Measurements from ENCODE around the gene ADGRV1.

ADGRV1 gene

GRCh38 chr5:90558344-90559192 is at the start of gene ADGRV1:
ADGRV1 (plus strand) TSS chr5:90558797; CDS start chr5:90558896, 99 bp downstream.
- no peak for DNase-seq (ENCODE audit: low read depth in 4 of 4, low spot score in 1 of 4)

- DNase-seq (ENCODE audit: low read depth in 4 of 4, low spot score in 1 of 4) = no peak
Observed at GRCh38 chr5:90510438-90510837, 48.2 kb upstream of the ADGRV1 start.

GRCh38 chr5:90514520-90514919 is 44.1 kb upstream of the ADGRV1 start:
- DNase-seq (ENCODE audit: low read depth in 4 of 4, low spot score in 1 of 4) = no peak

GRCh38 chr5:90518661-90519060 is 39.9 kb upstream of the ADGRV1 start:
- DNase-seq (ENCODE audit: low read depth in 4 of 4, low spot score in 1 of 4) = no peak

- DNase-seq (ENCODE audit: low read depth in 4 of 4, low spot score in 1 of 4) = no peak
Observed at GRCh38 chr5:90519081-90519480, 39.5 kb upstream of the ADGRV1 start.

GRCh38 chr5:90528601-90529193 is 29.9 kb upstream of the ADGRV1 start:
- DNase-seq (ENCODE audit: low read depth in 4 of 4, low spot score in 1 of 4) = peak in 1 of 4 experiments; percentile 1

- peak; percentile 89 to 95 (median 91) for DNase-seq (ENCODE audit: low read depth in 4 of 4, low spot score in 1 of 4)
Observed at GRCh38 chr5:90529194-90529938, 29.2 kb upstream of the ADGRV1 start, which contains the start of gene LYSMD3. LYSMD3 (minus strand) TSS chr5:90529584; CDS start chr5:90525289, 4,295 bp downstream.

GRCh38 chr5:90529939-90530677 is 28.5 kb upstream of the ADGRV1 start:
- peak in 3 of 4 experiments; percentile 12 to 32 (median 27) for DNase-seq (ENCODE audit: low read depth in 4 of 4, low spot score in 1 of 4)

- DNase-seq (ENCODE audit: low read depth in 4 of 4, low spot score in 1 of 4) = no peak
Observed at GRCh38 chr5:90530736-90531487, 27.7 kb upstream of the ADGRV1 start.

- DNase-seq (ENCODE audit: low read depth in 4 of 4, low spot score in 1 of 4) = no peak
Observed at GRCh38 chr5:90533794-90534193, 24.8 kb upstream of the ADGRV1 start.

GRCh38 chr5:90534922-90535321 is 23.7 kb upstream of the ADGRV1 start:
- no peak for DNase-seq (ENCODE audit: low read depth in 4 of 4, low spot score in 1 of 4)

GRCh38 chr5:90542827-90543519 is 15.6 kb upstream of the ADGRV1 start:
- DNase-seq (ENCODE audit: low read depth in 4 of 4, low spot score in 1 of 4) = no peak

GRCh38 chr5:90545511-90545910 is 13.1 kb upstream of the ADGRV1 start:
- no peak for DNase-seq (ENCODE audit: low read depth in 4 of 4, low spot score in 1 of 4)

GRCh38 chr5:90546216-90546837 is 12.3 kb upstream of the ADGRV1 start:
- no peak for DNase-seq (ENCODE audit: low read depth in 4 of 4, low spot score in 1 of 4)

GRCh38 chr5:90547072-90547536 is 11.5 kb upstream of the ADGRV1 start:
- no peak for DNase-seq (ENCODE audit: low read depth in 4 of 4, low spot score in 1 of 4)

- DNase-seq (ENCODE audit: low read depth in 4 of 4, low spot score in 1 of 4) = no peak
Observed at GRCh38 chr5:90548069-90548593, 10.5 kb upstream of the ADGRV1 start.

- no peak for DNase-seq (ENCODE audit: low read depth in 4 of 4, low spot score in 1 of 4)
Observed at GRCh38 chr5:90549223-90549622, 9.4 kb upstream of the ADGRV1 start.

GRCh38 chr5:90549729-90550275 is 8.8 kb upstream of the ADGRV1 start:
- DNase-seq (ENCODE audit: low read depth in 4 of 4, low spot score in 1 of 4) = no peak

- DNase-seq (ENCODE audit: low read depth in 4 of 4, low spot score in 1 of 4) = no peak
Observed at GRCh38 chr5:90550963-90551362, 7.6 kb upstream of the ADGRV1 start.
